NCI-H345 treated with DMSO at 0.1 percent for 48 hours (cell line): Measurements from ENCODE around the gene DAPP1.

Experiments
- DNase-seq: peaks from one replicate; lab custom pipeline; 2025; ENCODE audit not compliant: unreplicated experiment; lab: John Stamatoyannopoulos, UW

Gene DAPP1

GRCh38 chr4:99853190-99853589 is 36.6 kb downstream of the DAPP1 start:
- DNase-seq: no peak

- no peak for DNase-seq
These were observed 37.4 kb downstream of the DAPP1 start for GRCh38 chr4:99853999-99854398.

- DNase-seq: no peak
These were observed 39.1 kb downstream of the DAPP1 start for GRCh38 chr4:99855678-99856077.

GRCh38 chr4:99856166-99856565 is 39.5 kb downstream of the DAPP1 start:
- no peak for DNase-seq

- DNase-seq: no peak
These were observed 40.7 kb downstream of the DAPP1 start for GRCh38 chr4:99857307-99857706.

GRCh38 chr4:99859618-99860017 is 43.0 kb downstream of the DAPP1 start:
- no peak for DNase-seq

- no peak for DNase-seq
These were observed 43.9 kb downstream of the DAPP1 start for GRCh38 chr4:99860521-99860920.

- DNase-seq: peak; percentile 33
These were observed 44.7 kb downstream of the DAPP1 start for GRCh38 chr4:99861120-99861905.

- DNase-seq: no peak
These were observed 47.2 kb downstream of the DAPP1 start for GRCh38 chr4:99863804-99864203.

GRCh38 chr4:99868126-99868596 is 51.5 kb downstream of the DAPP1 start:
- DNase-seq: no peak

- no peak for DNase-seq
These were observed 55.9 kb downstream of the DAPP1 start for GRCh38 chr4:99872570-99872969.

- DNase-seq: no peak
These were observed 58.4 kb downstream of the DAPP1 start for GRCh38 chr4:99875071-99875470.

GRCh38 chr4:99876946-99877345 is 60.3 kb downstream of the DAPP1 start:
- DNase-seq: no peak

GRCh38 chr4:99878604-99879003 is 62.0 kb downstream of the DAPP1 start:
- no peak for DNase-seq

- DNase-seq: no peak
These were observed 62.8 kb downstream of the DAPP1 start for GRCh38 chr4:99879458-99879857.

- no peak for DNase-seq
These were observed 68.5 kb downstream of the DAPP1 start for GRCh38 chr4:99885063-99885664.

GRCh38 chr4:99885687-99886086 is 69.1 kb downstream of the DAPP1 start:
- no peak for DNase-seq

GRCh38 chr4:99886146-99886545 is 69.5 kb downstream of the DAPP1 start:
- DNase-seq: no peak

GRCh38 chr4:99887837-99888236 is 71.2 kb downstream of the DAPP1 start:
- no peak for DNase-seq

GRCh38 chr4:99891351-99891750 is 74.7 kb downstream of the DAPP1 start:
- DNase-seq: no peak

- no peak for DNase-seq
These were observed 76.4 kb downstream of the DAPP1 start for GRCh38 chr4:99893029-99893428.

GRCh38 chr4:99893839-99894160 is 77.2 kb downstream of the DAPP1 start:
- DNase-seq: no peak
